PC-9 (cell line): ENCODE measurements around the gene ING2.

Experiments used
- EZH2 ChIP-seq: fragments of 200-600 bp; sonication (generic); IDR thresholded peaks from 2 replicates; pipeline ENCODE4 v1.8.0; 2017; ENCODE audit warnings: antibody characterized with exemption, low read depth
- TF ChIP-seq, protein P1 (sequence below): fragments of 200-600 bp; sonication (generic); conservative IDR thresholded peaks from 2 replicates; pipeline ENCODE4 v1.6.1; 2017; ENCODE audit warnings: mixed run types, antibody characterized with exemption, mild to moderate bottlenecking, moderate library complexity

DNA sequence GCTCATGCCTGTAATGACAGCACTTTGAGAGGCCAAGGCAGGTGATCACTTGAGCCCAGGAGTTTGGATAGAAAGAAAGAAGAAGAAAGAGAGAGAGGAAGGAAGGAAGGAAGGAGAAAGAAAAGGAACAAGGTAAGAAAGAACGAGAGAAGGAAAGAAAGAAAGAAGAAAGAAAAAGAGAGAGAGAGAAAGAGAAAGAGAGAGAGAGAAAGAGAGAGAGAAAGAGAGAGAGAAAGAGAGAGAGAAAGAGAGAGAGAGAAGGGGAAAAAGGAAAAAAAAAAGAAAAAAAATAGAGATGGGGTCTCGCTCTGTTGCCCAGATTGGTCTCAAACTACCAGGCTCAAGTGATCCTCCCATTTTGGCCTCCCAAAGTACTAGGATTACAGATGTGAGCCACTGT is 22.5 kb downstream of the ING2 start:
- TF ChIP-seq, protein P1, sequence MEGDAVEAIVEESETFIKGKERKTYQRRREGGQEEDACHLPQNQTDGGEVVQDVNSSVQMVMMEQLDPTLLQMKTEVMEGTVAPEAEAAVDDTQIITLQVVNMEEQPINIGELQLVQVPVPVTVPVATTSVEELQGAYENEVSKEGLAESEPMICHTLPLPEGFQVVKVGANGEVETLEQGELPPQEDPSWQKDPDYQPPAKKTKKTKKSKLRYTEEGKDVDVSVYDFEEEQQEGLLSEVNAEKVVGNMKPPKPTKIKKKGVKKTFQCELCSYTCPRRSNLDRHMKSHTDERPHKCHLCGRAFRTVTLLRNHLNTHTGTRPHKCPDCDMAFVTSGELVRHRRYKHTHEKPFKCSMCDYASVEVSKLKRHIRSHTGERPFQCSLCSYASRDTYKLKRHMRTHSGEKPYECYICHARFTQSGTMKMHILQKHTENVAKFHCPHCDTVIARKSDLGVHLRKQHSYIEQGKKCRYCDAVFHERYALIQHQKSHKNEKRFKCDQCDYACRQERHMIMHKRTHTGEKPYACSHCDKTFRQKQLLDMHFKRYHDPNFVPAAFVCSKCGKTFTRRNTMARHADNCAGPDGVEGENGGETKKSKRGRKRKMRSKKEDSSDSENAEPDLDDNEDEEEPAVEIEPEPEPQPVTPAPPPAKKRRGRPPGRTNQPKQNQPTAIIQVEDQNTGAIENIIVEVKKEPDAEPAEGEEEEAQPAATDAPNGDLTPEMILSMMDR, result no peak
- TF ChIP-seq EZH2, result no peak
